ENCODE data around the gene NUDT14.
A peak's percentile ranks its signal among the peaks of the same experiment; 100 is the strongest.

Gene NUDT14

DNA sequence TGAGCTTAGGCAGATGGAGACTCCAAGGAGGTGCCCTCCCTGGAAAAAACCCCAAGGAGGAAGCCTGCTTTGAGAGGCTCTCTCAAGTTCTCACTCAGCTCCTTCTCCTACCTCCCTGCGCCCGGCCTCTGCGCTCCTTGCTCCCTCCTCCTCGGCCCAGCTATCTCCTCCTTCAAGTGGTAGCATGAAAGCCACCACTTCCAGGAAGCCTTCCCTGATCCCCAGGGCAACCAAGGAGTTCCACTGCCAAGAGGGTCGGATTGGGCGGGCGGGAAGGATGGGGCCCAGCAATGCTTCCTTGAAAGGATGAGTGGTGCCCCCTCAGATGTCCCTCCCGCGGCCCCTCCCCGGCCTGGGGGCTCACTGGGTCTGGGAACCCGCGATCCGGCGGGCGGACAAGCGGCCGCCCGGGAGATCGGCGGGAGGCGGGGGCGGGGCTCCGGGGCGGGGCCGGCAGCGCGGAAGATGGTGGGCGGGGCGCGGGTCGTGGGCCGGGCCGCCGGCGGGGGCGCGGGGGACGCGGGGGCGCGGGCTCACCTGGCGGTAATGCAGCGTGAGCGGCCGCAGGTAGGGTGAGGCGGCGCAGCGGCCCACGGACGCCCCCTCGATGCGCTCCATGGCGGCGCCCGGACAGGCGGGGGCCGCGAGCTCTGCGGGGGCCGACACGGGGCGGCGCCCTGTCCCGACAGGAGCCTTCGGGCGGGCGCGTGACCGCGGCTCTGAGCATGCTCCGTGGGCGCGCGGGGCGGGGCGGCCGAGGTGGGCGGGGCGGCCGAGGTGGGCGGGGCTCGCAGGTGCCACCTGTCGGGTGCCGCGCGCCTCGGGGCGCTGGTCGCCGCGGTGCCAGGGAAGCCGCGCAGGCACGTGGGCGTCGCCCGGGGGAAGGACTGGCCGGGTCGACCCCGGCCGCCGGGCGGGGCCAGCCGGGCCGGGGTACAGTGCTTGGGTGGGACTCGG is at the start of gene NUDT14:
NUDT14 (minus strand) TSS at position 721 of the 957 bp plus-strand sequence; CDS start at position 618, 103 bp downstream.
- peak; percentile 27 for DNase-seq

DNA sequence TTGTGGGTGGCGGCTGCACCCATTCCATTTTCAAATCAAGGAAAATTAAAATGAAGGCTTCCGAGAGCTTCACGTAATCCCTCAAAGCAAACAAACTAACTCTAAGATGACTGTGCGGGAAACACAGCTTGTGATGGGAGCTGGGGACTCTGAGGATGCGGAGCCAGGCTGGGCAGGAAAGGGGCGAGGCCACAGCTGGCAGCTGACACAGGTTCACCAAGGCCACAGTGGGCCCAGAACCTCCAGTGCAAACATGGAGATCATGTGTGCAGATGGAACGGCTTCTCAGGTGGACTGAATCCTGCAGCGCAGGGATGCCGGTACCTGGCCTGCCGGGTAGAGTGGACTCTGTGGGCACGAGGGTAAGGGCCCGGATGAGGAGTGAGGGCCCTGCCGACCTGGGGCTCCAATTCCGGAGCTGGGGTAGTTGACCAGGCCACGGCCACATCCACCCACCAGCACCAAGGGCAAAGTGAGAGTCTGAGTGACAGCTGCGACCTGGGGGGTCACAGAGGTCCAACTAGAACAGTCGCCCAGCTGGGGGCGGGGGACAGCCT is 48.1 kb upstream of the NUDT14 start:
- DNase-seq, result no peak

DNA sequence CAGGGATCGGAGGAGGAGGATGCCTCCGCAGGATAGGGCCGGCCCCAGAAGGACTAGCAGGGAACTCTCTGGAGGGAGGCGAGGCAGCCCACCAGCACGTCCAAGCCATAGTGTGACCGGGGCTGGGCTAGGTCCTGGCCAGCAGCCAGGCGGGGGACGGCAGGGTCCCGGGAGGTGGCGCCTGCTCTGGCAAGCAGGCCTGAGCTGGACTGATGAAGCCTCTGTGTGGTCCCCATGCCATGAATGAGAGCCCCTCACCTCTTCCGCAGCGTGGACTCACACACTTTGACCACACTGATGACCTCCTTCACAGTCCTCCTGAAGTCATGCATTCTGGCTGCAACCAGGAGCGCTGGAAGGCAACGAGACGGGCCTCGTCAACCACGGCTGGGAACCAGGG is 47.5 kb upstream of the NUDT14 start:
- no peak for DNase-seq

DNA sequence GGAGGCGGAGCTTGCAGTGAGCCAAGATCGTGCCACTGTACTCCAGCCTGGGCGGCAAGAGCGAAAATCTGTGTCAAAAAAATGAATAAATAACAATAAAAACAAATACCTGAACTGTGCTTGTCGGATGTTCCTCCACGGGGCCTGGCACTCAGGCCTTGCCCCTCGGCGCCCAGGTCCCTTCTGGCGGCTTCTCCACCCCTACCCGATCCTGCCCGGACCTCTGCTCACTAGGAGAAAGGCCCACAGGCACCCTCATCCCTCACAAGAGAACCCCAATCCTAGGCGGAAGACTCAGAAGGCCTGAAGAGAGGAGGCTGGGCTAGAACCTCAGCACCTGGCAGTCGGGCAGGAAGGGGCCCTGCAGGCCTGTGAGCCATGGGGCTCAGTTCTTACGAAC is 46.2 kb upstream of the NUDT14 start:
- no peak for DNase-seq

DNA sequence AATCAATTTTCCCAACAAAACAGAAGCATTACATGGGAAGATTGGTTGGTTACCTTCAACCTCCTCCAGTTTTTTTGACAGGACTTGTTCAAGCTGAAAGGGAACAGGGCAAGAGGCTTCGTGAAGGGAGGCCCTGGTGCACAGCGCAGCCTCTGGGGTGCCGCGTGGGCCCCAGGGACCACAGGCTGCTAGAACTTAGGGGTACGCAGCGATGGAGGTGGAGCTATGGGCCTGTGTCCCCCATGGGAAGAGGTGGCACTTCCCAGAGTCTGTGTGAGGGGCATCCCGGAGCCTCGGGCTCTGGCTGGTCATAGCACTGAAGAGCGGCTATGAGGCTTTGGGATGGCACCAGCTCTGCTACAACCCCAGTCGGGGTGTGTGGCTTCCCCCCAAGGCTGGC is 45.1 kb upstream of the NUDT14 start:
- DNase-seq, result no peak

DNA sequence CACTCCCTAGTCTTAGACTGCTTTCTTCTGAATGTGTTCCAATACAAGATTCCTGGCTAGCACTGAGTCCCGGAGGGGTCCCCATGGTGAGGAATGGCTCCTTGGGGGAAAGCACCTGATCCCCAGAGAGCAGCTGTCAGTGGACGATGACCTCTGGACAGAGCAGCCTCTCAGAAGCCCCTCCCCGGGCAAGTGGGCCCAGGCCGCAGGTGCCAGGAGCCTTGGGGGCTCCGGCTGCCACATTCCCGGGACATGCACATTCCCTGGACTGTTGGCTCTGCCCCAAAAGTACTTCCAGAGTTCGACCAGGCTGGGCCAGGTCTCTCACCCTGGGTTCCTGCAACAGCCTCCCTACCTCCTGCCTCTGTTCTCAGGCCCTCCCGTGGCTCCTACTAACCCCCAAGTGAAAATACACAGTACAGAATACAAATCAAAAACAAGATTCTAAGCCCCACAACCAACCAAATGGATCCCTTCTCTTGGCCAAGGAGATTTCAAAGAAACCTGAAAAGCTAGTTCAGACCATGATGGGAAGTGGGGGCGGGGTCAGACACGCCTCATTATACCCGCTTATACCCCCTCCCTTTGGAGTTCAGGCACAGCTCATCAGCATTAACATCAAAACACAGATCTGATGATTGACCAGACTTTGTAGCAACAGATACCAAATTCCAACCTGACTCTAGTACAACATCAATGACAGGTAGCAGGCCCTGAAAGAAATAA is 43.9 kb upstream of the NUDT14 start:
- no peak for DNase-seq

DNA sequence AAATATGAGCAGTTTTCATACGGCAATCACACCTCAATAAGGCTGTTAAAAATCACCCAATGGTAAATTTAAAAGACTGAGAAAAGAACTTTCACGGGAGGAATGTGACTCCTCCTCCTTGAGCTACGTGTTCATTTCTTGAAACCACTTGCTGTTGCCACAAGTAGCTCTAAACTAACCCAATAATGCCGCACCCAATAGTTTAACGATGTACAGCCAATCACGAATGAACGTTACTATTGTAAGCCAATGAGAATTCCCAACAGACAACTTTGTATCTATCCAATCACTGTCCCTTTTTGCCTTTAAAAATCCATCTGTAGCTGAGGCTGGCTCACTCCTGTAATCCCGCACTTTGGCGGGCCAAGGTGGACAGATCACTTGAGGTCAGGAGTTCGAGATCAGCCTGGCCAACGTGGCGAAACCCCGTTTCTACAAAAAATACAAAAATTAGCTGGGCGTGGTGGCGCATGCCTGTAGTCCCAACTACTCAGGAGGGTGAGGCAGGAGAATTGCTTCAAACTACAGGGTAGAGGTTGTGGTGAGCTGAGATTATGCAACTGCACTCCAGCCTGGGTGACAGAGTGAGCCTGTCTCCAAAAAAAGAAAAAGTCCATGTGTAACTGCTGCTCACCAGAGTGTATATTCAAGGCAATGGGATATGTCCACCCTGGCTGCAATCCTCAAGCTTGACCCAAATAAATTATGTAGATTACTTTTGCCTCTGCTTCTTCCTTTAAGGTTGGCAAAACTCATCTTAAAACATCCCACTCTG is 42.8 kb upstream of the NUDT14 start:
- no peak for DNase-seq

DNA sequence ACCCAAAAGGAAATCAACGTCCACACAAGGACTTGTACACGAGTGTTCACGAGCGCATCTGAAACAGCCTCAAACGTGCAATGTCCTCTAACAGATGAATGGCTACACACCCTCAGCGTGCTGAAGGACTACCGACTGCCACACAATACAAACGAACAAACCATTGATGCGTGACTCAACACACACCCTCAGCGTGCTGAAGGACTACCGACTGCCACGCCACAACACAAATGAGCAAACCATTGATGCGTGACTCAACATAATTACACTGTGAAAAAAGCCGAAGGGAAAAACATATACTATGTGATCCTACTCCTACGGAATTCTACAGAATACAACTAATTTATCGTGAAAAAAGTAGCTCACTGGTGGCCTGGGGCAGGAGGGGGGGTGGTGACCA is 42.1 kb upstream of the NUDT14 start:
- DNase-seq, result no peak

DNA sequence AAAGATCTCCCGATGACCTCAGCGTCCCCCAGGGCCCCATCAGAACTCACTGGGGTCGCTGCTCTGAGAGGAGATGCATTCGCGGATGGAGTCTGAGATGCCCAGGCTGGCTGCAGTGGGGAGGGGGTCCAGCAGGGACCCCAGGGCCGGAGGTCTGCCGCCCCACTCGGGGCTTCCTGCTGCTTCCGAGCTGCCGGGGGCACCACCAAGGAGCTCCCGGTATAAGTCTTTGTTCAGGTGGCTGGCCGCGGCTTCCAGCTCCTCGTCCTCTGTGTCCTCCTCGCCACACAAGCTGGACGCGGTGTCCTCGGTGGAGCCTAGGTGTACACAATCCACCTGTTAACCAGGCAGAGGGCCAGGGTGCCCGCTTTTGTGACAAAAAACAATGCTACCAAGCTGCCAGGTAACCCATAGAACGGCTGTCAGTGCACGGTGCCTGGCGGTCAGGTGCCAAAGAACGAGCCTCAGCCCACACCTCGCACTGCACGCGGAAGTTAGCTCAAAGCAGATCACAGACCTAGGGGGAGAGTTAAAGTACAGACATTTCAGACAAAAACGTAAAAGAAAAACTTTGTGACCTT is 40.6 kb upstream of the NUDT14 start:
- DNase-seq, result no peak

DNA sequence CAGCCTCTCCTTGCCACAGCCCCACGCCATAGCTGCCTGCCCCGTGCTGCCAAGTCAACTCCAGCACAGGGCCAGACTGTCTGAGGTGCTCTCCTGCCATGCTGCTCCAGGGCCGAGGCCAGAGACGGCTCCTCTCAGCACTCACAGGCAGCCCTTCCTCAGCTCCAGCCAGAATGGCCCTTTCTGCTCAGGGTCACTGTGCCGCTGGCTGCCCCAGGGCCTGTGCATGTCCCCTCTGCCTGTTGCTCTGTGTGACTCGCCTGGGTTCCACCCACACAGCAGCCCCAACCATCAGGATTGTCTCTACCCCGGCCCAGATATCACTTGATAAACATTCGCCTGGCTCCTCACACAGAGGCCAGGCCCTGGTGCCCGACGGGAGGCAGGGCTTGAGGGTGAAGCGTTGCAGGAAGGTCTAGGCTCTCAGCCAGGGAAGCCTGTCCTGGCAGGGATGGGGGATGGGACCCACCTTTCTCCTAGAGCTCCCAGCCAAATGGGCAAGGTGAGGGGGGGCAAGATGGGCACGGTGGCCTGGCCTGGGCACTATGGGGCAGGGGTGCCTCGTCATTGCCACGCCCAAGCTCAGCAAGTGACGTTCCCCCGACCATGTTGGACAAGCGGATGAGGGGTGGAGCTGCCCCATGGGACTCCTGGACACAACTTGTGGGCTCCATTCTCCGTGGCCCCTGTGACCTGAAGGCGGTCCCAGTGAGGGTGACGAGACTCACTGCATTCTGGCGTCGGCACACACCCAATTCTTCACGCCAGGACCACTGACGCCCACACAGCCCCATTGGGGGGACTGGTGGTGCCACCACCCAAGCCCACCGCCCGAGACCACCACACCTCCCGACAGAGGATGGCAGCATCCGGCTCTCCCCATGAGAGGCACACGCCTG is 39.8 kb upstream of the NUDT14 start:
- no peak for DNase-seq

DNA sequence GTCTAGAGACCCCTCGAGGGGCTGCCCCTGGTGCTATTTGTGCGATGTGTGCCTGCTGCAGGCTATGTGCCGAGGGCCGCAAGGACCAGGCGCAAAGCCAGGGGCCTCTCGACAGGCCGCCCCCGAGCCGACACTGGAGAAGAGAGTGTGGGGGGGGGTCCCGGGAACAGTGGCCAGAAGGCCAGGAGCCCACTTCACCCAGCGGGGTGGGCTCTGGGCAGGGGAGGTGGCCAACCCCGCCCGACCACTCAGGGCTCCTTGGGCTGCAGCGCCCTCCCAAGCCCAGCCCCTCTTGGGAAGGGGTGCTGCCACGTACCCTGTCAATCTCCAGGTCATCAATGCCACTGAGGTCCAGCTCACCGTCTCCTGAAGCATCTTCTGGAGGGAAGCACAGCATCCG is 38.6 kb upstream of the NUDT14 start:
- no peak for DNase-seq

DNA sequence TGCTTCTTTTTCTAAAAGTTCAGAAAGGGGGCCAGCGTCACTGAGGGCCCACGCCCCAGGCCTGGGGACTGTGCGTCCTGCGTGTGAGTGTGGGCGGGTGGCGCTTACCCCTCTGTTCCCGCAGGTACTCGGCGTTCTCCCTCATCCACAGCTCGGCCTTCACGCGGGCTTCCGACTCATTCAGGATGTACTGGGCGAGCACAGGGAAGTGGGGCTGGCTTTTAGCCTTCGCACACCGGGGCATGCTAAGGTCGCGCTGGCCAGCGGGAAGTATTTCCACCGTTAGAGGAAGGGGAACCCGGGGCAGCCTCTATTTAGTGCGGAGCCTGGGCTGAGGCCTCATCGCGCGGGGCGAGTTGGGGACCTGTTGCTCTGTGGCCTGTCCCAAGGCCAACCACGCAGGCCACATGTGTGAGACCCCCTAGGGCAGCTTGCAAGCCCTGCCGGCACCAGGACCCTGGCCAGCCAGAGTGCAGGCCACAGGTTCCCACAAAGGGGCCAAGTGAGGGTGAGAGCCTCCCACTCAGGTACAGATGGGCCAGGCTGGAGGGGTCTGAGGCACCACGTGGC is 38.0 kb upstream of the NUDT14 start:
- no peak for DNase-seq

DNA sequence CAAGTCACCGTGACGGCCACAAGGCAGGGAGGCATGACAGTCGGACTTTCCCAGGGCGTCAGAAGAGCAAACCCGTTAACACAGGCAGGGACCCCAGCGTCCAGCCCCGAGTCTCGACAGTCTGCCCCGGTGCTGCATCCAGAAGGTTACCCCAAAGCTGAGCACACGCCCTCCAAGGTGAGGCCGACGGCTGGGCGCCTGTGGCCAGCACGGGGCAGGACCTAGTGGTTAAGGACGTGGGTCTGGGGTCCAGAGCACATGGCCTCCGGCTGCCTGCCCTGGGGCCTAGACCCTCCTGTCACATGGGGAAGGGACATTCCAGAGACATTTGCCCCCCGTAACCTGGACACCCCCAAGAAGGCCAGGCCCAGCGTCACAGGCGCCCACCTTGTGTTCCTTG is 37.5 kb upstream of the NUDT14 start:
- no peak for DNase-seq

DNA sequence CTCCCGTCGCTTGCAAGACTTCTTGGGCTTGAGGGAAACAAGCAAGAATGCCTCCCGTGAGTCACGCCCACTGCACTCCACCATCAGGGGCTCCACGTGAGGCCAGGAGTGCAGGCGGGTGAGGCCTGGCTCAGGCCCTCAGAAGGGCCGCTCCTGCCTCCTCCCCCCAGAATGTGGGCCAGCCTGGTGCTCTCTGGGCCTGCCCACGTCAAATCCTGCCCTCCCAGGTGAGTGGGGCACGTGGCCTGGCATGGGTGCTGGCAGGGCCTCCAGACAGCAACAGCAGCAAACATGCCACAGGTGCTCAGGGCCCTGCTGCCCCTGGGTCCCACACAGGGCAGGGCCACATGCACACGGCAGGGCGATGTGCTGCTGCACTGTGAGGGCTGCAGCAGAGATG is 36.7 kb upstream of the NUDT14 start:
- no peak for DNase-seq

DNA sequence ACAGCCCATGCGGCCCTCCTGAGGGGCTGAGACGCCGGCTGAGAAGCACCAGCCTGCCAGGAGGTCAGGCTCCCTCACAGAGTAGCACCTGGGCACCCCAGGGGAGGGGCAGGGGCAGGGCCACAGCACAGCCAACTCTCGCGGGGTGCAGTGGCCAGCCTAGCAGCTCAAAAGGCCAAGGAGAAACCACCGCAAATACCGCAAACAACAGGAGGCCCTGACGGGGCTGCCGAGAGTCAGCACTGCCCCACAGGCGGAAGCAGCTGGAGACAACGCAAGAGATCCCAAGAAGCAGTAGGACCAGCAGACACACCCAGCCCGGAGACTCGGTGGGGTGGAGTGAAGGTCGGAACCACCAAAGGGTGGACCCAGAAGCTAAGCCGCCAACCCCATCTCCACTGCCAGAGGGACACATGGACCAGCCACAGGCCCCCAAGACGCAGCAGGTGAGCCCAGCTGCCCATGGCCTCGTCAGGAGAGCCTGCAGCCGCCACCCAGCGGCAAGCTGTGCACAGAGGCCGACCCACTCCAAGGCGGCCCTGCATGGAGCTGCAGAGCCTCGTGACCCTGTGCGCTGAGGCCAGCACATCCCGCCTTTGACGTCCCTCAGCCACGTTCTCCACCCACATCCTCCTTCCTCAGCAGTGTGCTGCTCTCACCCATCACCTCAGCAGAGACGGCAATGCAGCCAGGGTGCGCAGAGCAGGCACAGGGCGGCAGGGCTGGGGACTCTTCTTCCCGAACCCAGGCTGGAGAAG is 35.6 kb upstream of the NUDT14 start:
- DNase-seq, result no peak

DNA sequence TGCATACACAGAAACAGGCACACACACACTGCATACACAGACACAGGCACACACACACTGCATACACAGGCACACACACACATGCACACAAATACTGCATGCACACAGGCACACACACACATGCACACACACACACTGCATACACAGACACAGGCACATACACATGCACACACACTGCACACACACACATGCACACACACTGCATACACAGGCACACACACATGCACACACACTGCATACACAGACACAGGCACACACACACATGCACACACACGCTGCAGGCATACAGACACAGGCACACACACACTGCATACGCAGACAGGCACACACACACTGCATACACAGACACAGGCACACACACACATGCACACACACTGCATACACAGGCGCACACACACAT is 34.5 kb upstream of the NUDT14 start:
- no peak for DNase-seq

DNA sequence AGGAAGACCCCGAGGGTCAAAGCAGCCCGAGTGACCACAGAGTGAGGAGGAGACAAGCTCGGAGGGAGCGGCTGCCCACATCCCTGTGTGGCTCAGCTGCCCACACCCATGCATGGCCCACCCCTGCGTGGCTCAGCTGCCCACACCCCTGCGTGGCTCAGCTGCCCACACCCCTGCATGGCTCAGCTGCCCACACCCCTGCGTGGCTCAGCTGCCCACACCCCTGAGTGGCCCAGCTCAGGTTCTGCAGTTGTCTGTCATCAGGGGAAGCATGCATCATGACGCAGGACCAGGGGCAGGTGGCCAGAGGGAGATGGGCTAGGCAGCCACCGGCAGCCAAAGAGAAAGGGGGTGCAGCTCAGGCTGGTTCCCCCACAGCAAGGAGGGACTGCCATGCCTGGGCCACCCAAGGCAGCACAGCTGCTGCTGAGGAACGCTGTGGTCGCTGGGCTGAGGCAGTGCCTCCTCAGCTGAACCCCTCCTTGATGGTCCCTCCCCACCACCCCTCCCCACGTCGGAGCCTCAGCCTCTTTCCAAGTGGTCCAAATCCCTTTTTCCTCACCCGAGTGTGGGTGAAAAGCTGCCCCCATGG is 33.3 kb upstream of the NUDT14 start:
- DNase-seq, result no peak

DNA sequence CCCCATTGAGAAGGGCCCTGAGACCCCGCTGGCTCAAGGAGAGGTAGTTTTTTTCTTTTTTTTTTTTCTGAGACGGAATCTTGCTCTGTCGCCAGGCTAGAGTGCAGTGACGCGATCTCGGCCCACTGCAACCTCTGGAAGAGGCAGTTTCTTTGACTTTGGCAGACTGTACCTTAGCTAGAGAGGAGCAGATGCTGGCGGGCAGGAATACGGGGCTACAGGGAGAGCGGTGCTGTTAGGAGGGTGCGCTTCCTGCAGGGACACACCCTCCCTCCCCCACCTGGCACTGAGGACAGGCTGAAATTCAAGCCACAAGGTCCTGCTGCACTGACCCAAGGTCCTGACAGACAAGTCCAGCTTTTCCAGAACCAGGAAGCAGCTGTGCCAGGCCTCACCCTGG is 32.2 kb upstream of the NUDT14 start:
- DNase-seq, result no peak

DNA sequence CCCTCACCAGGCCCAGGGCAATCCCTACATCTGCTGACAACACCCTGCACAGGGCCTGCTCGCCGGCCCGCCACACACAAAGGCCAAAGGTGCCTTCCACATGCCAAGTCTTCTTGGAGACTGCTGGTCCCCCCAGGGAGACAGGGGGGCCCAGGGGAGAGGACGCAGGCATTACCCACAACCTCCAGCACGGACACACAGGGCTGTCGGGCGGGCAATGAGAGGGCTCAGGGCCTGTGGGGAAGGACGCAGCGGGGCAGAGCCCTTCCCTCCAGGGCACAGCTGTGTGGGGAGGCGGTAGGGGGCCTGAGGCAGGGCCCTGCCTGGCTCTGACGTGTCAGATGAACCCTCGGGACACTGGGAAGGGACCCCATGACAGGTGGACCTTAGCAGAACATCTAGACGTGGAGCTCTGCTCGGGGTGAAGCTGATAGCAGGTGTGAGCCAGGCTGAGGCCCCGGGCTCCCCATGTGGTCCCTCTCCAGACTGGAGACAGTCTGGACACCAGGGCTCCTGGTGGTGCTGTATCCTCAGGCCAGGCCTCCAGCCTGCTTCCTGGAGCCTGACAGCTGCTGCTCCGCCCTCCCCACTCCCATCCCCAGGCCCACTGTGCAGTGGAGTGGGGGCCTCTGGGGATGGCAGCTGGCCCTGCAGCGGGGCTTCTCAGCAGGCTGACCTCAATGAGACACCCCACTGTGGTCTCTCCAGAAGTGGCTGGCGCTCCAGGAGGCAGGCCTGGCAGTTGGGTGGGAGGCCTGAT is 31.6 kb upstream of the NUDT14 start:
- DNase-seq, result no peak

Measured in NCI-H1048 (cell line).